ENCODE results near the gene OR10J1. TPM values are rescaled to one million over a fixed set of nuclear protein-coding genes. Genes with fewer than 3 reads are reported as not detected.
"Not testable (repeated sequence)": the region's sequence is repeated elsewhere in the genome, so short reads cannot be mapped to it uniquely, and the experiment has no call there.

Gene OR10J1
- total RNA-seq, 1 donor from 2014 or later, result not detected

DNA sequence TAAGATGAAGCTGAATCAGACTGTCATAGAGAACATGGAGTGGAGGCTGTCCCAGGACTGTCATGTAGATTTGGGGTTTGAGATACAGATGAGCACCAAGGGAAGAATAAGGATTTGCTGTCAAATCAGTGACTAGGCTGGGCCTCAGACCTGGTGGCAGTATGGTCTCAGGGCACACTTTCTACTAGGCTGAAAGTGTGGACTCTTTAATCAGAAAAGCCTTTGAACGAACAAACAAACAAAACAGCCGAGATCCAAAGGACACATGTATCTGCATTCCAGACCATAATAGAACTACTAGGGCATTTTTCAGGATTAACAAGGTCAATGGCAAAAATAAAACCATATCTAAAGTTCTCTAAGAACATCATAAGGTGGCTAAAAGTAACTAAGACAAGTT lies 2.9 kb downstream of the OR10J1 start:
- no peaks in the 10 kb centered on the region for H3K36me3 Mint-ChIP-seq (ENCODE audit: insufficient read depth)
- no peaks in the 10 kb centered on the region for H3K27me3 Mint-ChIP-seq
- peaks cover 48% of the 10 kb centered on the region for H3K9me3 Mint-ChIP-seq (ENCODE audit: low read depth)
- DNase-seq (ENCODE audit: low spot score, unreplicated experiment), result no peak
- H3K27ac Mint-ChIP-seq, result no peak overlapping the region
- TF ChIP-seq, protein P1, sequence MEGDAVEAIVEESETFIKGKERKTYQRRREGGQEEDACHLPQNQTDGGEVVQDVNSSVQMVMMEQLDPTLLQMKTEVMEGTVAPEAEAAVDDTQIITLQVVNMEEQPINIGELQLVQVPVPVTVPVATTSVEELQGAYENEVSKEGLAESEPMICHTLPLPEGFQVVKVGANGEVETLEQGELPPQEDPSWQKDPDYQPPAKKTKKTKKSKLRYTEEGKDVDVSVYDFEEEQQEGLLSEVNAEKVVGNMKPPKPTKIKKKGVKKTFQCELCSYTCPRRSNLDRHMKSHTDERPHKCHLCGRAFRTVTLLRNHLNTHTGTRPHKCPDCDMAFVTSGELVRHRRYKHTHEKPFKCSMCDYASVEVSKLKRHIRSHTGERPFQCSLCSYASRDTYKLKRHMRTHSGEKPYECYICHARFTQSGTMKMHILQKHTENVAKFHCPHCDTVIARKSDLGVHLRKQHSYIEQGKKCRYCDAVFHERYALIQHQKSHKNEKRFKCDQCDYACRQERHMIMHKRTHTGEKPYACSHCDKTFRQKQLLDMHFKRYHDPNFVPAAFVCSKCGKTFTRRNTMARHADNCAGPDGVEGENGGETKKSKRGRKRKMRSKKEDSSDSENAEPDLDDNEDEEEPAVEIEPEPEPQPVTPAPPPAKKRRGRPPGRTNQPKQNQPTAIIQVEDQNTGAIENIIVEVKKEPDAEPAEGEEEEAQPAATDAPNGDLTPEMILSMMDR (IDR thresholded peaks at IDR 0.05; ENCODE audit: unreplicated experiment), result no peak
- H3K4me1 Mint-ChIP-seq (ENCODE audit: low read depth), result no peaks in the 10 kb centered on the region
- H3K4me3 Mint-ChIP-seq (ENCODE audit: low read depth), result no peak overlapping the region

DNA sequence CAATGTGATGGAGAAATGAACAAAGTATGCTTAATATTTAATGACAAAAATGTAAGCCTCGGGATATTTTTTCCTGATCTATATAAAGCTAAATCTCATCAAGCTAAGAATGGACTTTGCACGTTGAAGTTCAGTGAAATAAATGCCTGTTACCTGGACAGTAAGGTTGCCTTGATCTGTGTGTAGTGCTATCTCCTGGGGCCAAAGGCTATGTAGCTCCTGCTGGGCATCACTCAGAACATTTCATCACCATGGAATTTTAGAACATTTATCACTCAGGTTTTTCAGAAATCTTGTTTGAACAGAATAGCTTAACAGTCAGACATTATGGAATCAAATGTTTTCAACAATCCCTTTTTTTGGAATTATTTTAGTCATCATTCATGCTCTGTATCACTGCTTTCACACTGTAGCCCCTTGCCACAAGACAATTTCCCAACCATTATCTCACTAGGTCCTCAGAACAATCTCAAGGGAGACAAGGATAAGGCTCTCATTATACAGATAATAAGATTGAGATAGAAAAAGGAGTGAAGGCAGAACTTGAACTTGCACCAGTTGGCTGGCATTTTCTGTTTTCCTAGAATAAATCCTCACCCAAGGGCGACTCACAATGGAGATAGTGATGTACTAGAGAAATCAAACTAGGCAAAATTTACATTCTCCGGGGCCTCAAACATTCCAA lies 3.7 kb downstream of the OR10J1 start:
- Mint-ChIP-seq H3K36me3 (ENCODE audit: insufficient read depth) (no peaks in the 10 kb centered on the region), H3K9me3 (ENCODE audit: low read depth) (peaks cover 55% of the 10 kb centered on the region), H3K4me1 (ENCODE audit: low read depth) (no peaks in the 10 kb centered on the region), H3K27ac (no peak overlapping the region), H3K27me3 (no peaks in the 10 kb centered on the region), H3K4me3 (ENCODE audit: low read depth) (no peak overlapping the region)
- TF ChIP-seq, protein P1 (IDR thresholded peaks at IDR 0.05; ENCODE audit: unreplicated experiment), result no peak
- DNase-seq (ENCODE audit: low spot score, unreplicated experiment), result no peak

DNA sequence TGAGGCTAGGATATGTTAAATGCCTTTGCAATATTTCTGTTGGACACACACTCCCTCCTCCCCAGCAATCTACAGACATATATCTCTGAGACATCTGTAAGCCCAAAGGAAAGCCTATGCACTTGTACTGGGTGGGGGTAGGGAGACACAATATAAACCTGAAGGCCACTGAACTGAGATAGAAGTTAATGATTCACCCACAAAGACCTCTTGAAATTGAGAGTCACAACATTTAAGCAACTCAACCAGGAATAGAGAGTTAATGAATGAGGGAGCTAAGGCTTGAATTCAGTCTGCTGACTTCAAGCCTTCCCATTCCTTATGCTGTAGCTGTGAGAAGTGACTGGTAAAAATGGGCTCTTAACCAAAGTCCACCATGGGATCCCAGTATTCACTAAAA lies 5.0 kb downstream of the OR10J1 start:
- Mint-ChIP-seq H3K36me3 (ENCODE audit: insufficient read depth) (no peaks in the 10 kb centered on the region), H3K9me3 (ENCODE audit: low read depth) (peaks cover 60% of the 10 kb centered on the region), H3K27me3 (no peaks in the 10 kb centered on the region), H3K4me3 (ENCODE audit: low read depth) (no peak overlapping the region), H3K4me1 (ENCODE audit: low read depth) (no peaks in the 10 kb centered on the region), H3K27ac (no peak overlapping the region)
- no peak for DNase-seq (ENCODE audit: low spot score, unreplicated experiment)
- TF ChIP-seq, protein P1 (IDR thresholded peaks at IDR 0.05; ENCODE audit: unreplicated experiment), result no peak

DNA sequence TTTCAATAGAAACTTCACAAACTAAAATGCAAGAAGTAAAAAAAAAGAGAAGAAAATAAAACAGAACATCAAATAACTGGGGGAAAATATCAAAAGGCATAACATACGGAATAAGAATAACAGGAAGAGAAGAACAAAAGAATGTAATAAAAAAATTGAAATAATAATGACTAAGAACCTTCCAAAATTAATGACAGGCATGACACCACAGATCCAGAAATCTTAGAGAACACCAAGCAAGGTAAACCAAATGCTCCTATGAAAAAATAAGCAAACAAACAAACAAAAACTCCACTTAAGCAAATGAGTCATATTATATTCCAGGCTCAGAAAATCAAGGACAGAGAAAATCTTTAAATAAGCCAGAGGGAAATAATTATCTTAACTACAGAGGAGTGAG lies 8.7 kb downstream of the OR10J1 start:
- no peaks in the 10 kb centered on the region for H3K27me3 Mint-ChIP-seq
- no peak for DNase-seq (ENCODE audit: low spot score, unreplicated experiment)
- H3K36me3 Mint-ChIP-seq (ENCODE audit: insufficient read depth), result no peaks in the 10 kb centered on the region
- H3K4me3 Mint-ChIP-seq (ENCODE audit: low read depth), result no peak overlapping the region
- H3K27ac Mint-ChIP-seq, result no peak overlapping the region
- no peaks in the 10 kb centered on the region for H3K4me1 Mint-ChIP-seq (ENCODE audit: low read depth)
- TF ChIP-seq, protein P1 (IDR thresholded peaks at IDR 0.05; ENCODE audit: unreplicated experiment), result no peak
- peaks cover 52% of the 10 kb centered on the region for H3K9me3 Mint-ChIP-seq (ENCODE audit: low read depth)

DNA sequence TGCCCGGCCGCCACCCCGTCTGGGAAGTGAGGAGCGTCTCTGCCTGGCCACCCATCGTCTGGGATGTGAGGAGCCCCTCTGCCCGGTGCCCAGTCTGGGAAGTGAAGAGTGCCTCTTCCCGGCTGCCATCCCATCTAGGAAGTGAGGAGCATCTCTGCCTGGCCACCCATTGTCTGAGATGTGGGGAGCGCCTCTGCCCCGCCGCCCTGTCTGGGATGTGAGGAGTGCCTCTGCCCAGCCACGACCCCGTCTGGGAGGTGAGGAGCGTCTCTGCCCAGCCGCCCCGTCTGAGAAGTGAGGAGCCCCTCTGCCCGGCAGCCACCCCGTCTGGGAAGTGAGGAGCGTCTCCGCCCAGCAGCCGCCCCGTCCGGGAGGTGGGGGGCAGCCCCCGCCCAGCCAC lies 10.1 kb downstream of the OR10J1 start:
- H3K9me3 Mint-ChIP-seq (ENCODE audit: low read depth), result peaks cover 49% of the 10 kb centered on the region
- not testable (repeated sequence) for H3K27ac Mint-ChIP-seq; DNase-seq (ENCODE audit: low spot score, unreplicated experiment); H3K4me3 Mint-ChIP-seq (ENCODE audit: low read depth); H3K27me3 Mint-ChIP-seq; H3K4me1 Mint-ChIP-seq (ENCODE audit: low read depth); H3K36me3 Mint-ChIP-seq (ENCODE audit: insufficient read depth)

DNA sequence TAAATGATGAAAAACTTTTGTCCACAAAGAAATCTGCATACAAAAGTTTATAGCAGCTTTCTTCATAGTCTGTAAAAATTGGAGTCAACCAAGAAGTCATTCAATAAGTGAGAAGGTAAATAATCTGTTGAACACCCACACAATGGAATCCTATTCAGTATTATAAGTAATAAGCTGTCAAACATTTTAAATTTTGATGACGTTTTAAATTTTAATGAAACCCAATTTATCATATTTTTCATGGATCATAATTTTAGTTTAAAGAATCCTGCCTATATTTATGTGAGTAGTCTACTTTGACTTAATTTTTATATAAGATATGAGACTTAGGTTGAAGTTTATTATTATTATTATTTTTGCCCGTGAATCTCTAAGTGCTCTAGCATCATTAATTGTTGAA lies 20.0 kb downstream of the OR10J1 start:
- Mint-ChIP-seq H3K4me1 (ENCODE audit: low read depth) (no peaks in the 10 kb centered on the region), H3K27me3 (no peaks in the 10 kb centered on the region), H3K9me3 (ENCODE audit: low read depth) (peaks cover 37% of the 10 kb centered on the region), H3K36me3 (ENCODE audit: insufficient read depth) (no peaks in the 10 kb centered on the region), H3K27ac (no peak overlapping the region), H3K4me3 (ENCODE audit: low read depth) (no peak overlapping the region)
- TF ChIP-seq, protein P1 (IDR thresholded peaks at IDR 0.05; ENCODE audit: unreplicated experiment), result no peak
- no peak for DNase-seq (ENCODE audit: low spot score, unreplicated experiment)
